ENCODE measurements around the gene IL22RA2.

Gene IL22RA2

GRCh38 chr6:137095093-137095492, 78.4 kb downstream of the IL22RA2 start:
- H3K4me1 ChIP-seq (ENCODE audit: control insufficient read depth, insufficient read depth, low read length, poor library complexity, severe bottlenecking) = no peaks in the 10 kb centered on the region

DNA sequence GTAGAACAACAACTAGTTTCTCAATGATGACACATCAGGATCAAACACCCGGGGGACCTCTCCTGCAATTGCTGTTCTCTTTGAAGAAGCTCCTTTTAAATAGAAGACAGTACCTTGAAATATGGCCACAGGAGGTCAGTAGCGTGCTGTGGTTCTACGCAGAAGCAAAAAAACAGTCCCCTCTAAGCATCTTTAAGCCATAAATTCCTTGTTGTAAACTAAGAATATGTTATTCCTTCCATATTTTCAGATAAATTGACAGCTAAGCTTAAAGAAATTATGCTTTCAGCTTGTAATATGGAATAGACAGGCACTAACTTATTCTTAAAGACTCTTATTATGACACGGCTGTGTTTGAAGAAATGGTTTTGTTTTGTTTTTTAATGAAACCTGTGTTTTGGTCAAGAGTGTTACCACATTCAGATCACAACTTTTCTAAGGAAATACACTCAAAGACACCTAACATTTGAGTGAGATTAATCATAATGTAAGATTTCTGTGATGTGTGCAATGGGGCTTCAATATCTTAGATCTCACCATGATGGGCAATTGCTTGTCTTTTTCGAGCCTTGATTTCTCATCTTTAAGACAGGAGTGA, 78.9 kb downstream of the IL22RA2 start:
- no peaks in the 10 kb centered on the region for H3K9me3 ChIP-seq (ENCODE audit: control insufficient read depth, low read length)
- WGBS, 2 experiments (ENCODE audit: insufficient coverage in 2 of 2) = 60 to 64% methylated on average over 2 of the region's 5 CpGs
- H3K4me1 ChIP-seq (ENCODE audit: control insufficient read depth, insufficient read depth, low read length, poor library complexity, severe bottlenecking) = no peaks in the 10 kb centered on the region
- H3K36me3 ChIP-seq (ENCODE audit: control insufficient read depth, insufficient read depth, low read length) = no peaks in the 10 kb centered on the region
- no peak overlapping the region for H3K27ac ChIP-seq (ENCODE audit: low read depth, low read length, severe bottlenecking)
- H3K4me3 ChIP-seq (ENCODE audit: extremely low read depth, insufficient read depth, low read length, poor library complexity, severe bottlenecking) = no peak overlapping the region

More at GRCh38 chr6:137095093-137095492, 78.4 kb downstream of the IL22RA2 start:
- Histone ChIP-seq H3K4me3 (ENCODE audit: extremely low read depth, insufficient read depth, low read length, poor library complexity, severe bottlenecking) (no peak overlapping the region), H3K9me3 (ENCODE audit: control insufficient read depth, low read length) (no peaks in the 10 kb centered on the region), H3K27ac (ENCODE audit: low read depth, low read length, severe bottlenecking) (no peak overlapping the region), H3K36me3 (ENCODE audit: control insufficient read depth, insufficient read depth, low read length) (no peaks in the 10 kb centered on the region)
- WGBS, 2 experiments (ENCODE audit: insufficient coverage in 2 of 2) = 79 to 95% methylated on average over 5 to 6 of the region's 10 CpGs

All from mesodermal cell (in vitro differentiated cells).